DMS153 treated with DMSO at 0.1 percent for 48 hours (cell line): ENCODE data around the gene ARL8B.
"Not testable (repeated sequence)": the region's sequence is repeated elsewhere in the genome, so short reads cannot be mapped to it uniquely, and the experiment has no call there.

Source experiments
- DNase-seq: peaks from one replicate; lab custom pipeline; 2025; ENCODE audit not compliant: unreplicated experiment; lab: John Stamatoyannopoulos, UW

Gene ARL8B

DNA sequence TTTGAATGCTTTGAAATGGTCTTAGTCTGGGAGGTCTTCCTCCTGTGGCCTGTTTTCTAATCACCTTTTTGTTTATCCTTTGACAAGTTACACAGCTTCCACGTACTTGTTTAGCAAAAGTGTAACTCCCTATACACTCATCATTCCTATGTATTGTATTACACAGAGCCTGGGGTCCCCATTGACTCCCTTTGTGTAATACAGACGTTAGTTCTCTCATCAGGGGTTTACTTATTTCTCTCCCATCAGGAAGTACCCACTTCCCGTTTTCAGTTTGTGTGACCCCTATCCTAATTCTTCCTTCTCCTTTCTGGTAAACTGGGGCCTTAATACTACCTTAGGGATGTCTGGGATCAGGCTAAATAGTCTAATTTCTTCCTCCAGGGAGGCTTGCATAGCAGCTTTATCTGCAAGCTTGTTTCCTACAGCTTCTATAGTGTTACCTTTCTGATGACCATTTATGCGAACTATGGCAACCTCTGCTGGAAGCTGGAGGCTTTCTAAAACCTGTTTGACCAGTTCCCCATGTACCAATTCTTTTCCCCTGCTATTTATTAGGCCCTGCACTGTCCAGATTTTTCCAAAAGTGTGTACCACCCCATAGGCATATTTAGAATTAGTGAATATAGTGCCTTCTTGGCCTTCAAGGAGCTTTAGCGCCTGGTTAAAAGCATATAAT lies 22.4 kb downstream of the ARL8B start:
- no peak for DNase-seq

- DNase-seq: no peak
Measured at GRCh38 chr3:5145120-5145519, 23.0 kb downstream of the ARL8B start.

DNA sequence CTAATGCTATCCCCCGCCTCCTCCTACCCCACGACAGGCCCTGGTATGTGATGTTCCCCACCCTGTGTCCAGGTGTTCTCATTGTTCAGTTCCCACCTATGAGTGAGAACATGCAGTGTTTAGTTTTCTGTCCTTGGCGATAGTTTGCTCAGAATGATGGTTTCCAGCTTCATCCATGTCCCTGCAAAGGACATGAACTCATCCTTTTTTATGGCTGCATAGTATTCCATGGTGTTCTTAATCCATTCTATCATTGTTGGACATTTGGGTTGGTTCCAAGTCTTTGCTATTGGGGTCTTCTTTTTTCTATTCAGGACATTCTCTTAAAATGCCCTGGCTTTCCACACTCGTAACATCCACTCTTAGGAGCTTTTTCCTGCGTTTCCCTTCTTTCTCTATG lies 25.1 kb downstream of the ARL8B start:
- not testable (repeated sequence) for DNase-seq

DNA sequence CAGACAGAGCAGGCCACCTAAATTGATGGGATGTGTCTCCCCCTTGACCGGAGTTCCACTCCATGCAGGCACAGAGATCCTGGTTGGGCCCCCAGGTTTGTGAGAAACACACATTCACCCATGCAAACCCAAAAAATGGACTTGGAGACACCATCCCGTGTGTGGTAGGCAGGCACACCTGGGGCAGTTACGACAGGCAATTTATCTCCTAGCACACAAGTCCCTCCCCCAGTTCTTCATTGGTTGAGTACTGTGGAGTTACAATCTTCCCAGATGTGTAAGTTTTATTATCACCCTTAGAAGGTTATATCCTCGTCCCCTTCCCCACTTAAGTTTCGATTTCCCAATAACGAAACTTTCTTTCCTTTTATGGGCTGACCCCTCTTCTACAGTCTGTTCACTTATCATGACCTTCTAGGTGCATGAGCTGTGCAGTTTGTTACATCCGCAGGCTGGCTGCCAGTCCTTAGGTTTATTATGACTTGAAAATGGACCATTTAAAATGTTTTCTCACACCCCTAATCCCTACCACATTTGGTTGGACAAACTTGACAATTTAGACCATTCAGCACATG lies 27.3 kb downstream of the ARL8B start:
- DNase-seq: no peak

GRCh38 chr3:5151586-5151985 lies 29.5 kb downstream of the ARL8B start:
- no peak for DNase-seq

- DNase-seq: no peak
Measured at GRCh38 chr3:5153074-5153473, 31.0 kb downstream of the ARL8B start.

GRCh38 chr3:5155241-5155640 lies 33.1 kb downstream of the ARL8B start:
- DNase-seq: no peak

DNA sequence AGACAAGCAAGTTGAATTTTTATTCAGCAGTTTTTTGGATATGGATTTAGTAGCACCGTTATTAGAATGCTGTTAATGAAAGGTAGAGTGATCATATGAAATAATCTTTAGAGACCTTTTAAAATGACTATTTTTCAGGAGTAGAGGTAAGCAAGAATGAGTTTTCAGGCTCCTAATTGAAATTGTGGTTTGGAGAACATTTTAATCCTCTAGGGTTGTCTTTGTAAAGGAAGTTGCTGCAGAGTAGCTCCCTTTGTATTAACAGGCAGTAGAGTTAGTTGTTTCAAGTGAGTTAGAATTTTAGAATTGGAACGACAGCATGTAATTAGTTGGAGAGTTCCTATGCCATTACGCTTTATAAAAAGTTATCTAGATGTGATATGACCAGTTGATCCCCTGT lies 38.2 kb downstream of the ARL8B start:
- no peak for DNase-seq

DNA sequence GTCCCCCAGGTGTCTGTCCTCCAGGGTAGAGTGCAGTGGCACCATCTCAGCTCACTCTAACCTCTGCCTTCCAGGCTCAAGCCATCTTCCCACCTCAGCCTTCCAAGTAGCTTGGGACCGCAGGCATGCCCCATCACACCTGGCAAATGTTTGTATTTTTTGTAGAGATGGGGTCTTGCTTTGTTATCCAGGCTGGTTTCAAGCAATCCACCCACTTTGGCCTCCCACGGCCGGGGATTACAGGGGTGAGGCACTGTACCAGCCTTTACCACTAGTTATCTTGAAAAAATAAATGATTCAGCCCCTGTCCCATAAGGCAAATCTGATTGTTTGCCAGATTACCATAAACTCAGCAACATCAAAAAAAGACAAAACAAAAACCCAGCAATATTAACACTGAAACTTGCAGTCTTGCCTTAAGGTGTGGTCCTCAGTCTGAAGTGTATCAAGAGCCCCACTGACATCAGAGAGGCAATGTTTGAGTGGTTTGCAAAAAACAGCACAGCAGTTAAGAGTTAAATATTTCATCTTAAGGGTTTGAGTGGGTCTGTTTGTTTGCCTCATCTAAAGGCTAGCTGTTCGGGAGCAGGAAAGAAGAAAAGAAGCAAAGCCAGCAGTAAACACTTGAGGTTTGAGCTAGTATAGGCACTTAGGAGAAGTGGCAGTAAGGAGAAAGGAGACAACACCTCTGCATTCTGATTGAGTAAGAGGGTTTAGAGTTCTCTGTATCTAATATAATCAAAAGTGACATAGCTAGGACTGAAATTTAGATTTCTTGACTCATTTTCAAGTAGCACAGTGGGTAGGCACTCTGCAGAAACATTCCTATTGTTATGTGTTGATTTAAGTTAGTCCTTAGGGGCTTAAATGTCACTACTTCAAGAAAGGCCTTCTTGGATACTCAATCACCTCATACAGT lies 39.1 kb downstream of the ARL8B start:
- DNase-seq: no peak

DNA sequence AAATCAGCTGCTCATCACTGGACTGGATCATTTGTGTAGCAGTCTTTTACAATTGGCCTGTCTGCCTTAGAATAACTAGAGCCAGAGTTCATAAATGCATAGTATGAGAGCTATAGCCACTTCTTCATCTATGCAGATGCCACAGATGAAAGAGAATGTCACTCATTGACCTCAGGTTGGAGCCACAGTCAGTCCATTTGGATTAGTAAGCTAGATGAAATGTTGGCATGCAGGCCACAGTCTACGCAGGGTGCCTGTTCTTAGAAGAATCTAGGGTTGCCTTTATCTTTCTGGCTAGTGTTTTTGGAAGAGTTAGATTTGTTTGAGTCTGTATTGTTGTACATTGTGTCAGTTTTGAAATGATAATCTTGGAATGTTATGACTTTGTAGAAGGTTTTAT lies 40.0 kb downstream of the ARL8B start:
- no peak for DNase-seq

- no peak for DNase-seq
Measured at GRCh38 chr3:5165698-5166097, 43.6 kb downstream of the ARL8B start.

DNA sequence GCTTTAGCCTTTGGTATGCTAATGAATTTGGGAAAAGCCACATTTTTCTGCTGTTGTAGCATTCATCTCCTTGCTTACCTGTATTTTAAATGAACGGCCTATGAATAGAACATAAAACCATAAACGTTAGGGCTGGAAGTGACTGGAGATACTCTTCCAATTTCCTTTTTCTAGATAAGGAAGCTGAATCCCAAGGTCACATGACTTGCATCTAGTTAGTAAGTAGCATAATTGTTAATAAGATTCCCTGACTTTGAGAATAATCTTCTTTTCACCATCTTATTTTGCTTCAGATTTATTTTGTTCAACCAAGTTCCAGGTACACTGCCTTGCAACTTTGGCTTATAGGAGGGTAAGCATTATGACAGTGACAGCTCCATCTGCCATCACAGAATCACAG lies 44.8 kb downstream of the ARL8B start:
- no peak for DNase-seq

GRCh38 chr3:5168110-5168509 lies 46.0 kb downstream of the ARL8B start:
- DNase-seq: no peak

GRCh38 chr3:5169807-5170206 lies 47.7 kb downstream of the ARL8B start:
- DNase-seq: no peak

DNA sequence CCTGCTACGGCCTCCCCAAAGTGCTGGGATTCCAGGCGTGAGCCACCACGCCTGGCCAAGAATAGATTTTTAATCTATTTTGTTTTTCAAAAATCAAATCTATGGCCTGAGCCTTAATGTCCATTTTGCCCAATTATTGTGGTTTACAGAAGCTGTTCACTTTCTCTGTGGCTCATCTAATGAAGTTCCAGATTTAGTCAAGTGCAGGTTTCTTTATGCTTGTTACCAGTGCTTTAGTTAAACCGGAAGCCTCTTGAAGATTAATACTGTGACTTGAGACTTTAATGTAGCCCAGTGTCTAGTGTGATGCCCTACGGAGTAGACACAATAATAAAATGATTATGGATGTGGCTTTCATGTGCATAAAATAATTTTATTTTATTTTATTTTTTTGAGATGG lies 48.9 kb downstream of the ARL8B start:
- no peak for DNase-seq

DNA sequence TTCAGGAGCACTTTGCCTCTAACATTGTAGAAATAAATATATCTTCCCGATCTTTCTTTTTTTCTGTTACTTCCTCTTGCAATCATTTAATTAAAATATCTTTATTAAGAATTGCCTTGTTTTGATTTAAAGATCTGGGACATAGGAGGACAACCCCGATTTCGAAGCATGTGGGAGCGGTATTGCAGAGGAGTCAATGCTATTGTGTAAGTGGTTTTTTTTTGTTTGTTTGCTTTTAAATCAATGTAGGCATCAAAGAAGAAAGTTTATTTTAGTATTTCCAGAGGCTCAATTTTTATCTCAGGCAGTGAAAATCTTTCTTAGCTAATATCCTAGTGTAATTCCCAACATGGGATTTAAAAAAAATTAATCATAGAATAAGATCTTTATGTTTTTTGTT lies 49.9 kb downstream of the ARL8B start:
- no peak for DNase-seq

DNA sequence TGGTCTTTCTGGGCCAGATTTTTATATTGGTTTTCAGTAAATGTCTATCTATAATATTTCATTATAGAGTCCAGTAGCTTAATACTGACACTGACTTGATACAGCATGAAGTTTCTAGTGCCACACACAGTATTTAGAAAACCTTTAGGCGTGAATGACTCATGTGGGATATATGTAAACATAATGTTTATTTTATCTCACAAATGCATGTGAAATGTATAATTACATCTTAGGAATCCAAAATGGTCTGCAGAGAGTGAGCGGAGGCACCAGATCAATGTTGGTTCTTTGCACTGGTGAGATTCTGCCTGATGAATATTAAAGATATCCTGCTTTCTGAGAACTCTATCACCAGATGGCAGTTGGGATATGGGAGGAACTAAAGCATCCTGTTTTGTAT lies 56.9 kb downstream of the ARL8B start:
- DNase-seq: not testable (repeated sequence)

DNA sequence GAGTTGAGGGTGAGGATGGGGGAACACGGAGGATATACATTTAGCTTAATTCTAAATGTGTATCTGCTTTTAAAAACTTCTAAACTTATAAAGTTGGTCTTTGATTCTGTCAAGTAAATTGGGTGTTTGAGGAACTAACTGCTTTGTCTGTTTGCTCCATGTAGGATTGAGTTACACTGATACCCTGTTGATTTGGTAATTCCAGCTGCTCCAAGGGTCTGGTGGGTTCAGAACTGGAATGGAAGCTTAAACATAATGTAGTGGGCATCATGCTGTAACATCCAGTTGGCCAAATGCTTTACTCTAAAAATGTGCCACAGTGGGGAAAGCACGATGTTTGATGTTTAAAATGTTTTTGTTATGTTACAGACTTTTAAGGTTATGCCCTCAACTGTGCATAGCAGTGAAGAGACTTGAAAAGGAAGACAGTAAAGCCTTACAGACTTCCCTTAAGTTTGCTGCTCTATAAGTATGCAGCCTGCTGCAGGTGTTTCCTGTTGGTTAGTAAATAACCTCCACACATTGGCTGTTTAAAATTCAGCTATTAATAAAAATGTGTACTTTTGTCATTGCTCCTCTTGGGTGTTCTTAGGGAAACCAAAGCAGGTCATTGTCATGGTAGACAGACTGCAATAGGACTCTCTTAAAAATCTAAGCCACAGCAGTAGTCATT lies 59.5 kb downstream of the ARL8B start:
- no peak for DNase-seq

GRCh38 chr3:5183714-5184113 lies 61.6 kb downstream of the ARL8B start:
- DNase-seq: not testable (repeated sequence)

DNA sequence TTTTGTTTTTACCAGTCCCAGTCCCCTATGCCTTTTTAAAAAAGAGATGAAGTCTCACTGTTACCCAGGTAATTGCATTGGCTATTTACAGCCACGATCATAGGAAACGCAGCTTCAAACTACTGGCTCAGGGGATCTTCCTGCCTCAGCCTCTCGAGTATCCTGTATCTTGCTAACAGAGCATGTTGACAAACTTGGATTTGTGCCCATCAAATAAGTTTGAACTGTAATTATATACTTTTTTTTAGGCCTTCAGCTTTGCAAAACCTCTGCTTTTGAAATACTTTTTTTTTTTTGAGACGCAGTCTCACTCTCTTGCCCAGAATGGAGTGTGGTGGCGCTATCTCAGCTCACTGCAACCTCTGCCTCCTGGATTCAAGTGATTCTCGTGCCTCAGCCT lies 62.4 kb downstream of the ARL8B start:
- DNase-seq: no peak

DNA sequence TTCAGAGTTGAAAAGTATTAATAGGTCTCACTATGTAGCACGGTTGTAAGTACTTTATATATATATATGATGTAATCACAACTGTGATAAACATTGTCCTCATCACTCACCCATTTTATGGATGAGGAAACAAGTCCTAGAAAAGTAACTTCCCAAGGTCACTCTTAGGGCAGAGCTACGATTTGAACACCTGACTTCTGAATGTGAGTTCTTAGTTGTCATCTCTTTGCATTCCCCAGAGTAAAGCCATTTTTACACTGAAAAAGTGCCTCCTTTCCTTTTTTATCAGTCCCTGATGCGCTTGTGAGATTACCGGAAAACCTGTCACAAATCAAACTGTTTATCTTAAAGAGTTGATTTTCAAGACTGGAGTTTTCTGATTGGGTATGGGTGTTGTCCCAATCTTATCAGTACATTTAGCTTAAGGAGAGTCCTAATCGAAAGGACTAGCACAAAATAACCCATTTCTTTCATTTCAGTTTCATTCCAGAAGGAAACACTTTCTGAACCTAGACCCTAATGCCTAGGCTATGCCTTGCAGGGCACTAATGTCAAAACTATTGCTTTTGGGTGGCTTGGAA lies 63.1 kb downstream of the ARL8B start:
- no peak for DNase-seq
